Measurements from ENCODE around the gene SMARCD3.
A peak's percentile ranks its signal among the peaks of the same experiment; 100 is the strongest.

Gene SMARCD3

GRCh38 chr7:151236406-151236805 is 12.1 kb downstream of the SMARCD3 start:
- no peak for DNase-seq

- no peak for DNase-seq
Observed at GRCh38 chr7:151235091-151235787, 13.3 kb downstream of the SMARCD3 start.

GRCh38 chr7:151233804-151234203 is 14.7 kb downstream of the SMARCD3 start:
- no peak for DNase-seq

GRCh38 chr7:151232917-151233701 is 15.4 kb downstream of the SMARCD3 start:
- DNase-seq = peak; percentile 80

GRCh38 chr7:151232091-151232916 is 16.2 kb downstream of the SMARCD3 start, which contains the start of gene CHPF2:
Gene CHPF2, plus strand, starts transcription at chr7:151232483. Its CDS starts 1,529 bp downstream, at chr7:151234012.
- DNase-seq = peak; percentile 87

GRCh38 chr7:151231080-151231479 is 17.4 kb downstream of the SMARCD3 start:
- DNase-seq = no peak

- DNase-seq = no peak
Observed at GRCh38 chr7:151229249-151229648, 19.2 kb downstream of the SMARCD3 start.

GRCh38 chr7:151228024-151228866 is 20.2 kb downstream of the SMARCD3 start:
- DNase-seq = no peak

- peak; percentile 99 for DNase-seq
Observed at GRCh38 chr7:151226875-151227782, 21.4 kb downstream of the SMARCD3 start, which contains the start of gene ABCF2. Gene ABCF2, minus strand, starts transcription at chr7:151227205. Its CDS starts 747 bp downstream, at chr7:151226458.

- DNase-seq = no peak
Observed at GRCh38 chr7:151226560-151226874, 22.0 kb downstream of the SMARCD3 start.

- DNase-seq = no peak
Observed at GRCh38 chr7:151225948-151226510, 22.5 kb downstream of the SMARCD3 start.

GRCh38 chr7:151223728-151224127 is 24.8 kb downstream of the SMARCD3 start:
- DNase-seq = no peak

- DNase-seq = no peak
Observed at GRCh38 chr7:151218170-151218569, 30.3 kb downstream of the SMARCD3 start.

- no peak for DNase-seq
Observed at GRCh38 chr7:151215396-151215795, 33.1 kb downstream of the SMARCD3 start.

- DNase-seq = no peak
Observed at GRCh38 chr7:151213826-151214225, 34.7 kb downstream of the SMARCD3 start.

GRCh38 chr7:151212626-151213025 is 35.9 kb downstream of the SMARCD3 start:
- DNase-seq = no peak

- DNase-seq = no peak
Observed at GRCh38 chr7:151211155-151211772, 37.2 kb downstream of the SMARCD3 start.

- no peak for DNase-seq
Observed at GRCh38 chr7:151210087-151210854, 38.2 kb downstream of the SMARCD3 start, which contains the start of gene H2BK1. Gene H2BK1, minus strand, starts transcription at chr7:151210488. Its CDS starts 170 bp downstream, at chr7:151210318.

- DNase-seq = no peak
Observed at GRCh38 chr7:151209588-151209987, 38.9 kb downstream of the SMARCD3 start.

All from fibroblast of skin of right biceps (primary cell).